K562 (cell line): ENCODE measurements around the gene B3GALT4. TPM values are rescaled to one million over a fixed set of nuclear protein-coding genes. Genes with fewer than 3 reads are reported as not detected.

Experiments
- ERF ChIP-seq: fragments of 450-650 bp; formaldehyde crosslinking; IDR thresholded peaks from 2 replicates; pipeline ENCODE4 v1.4.0; 2020; ENCODE audit warnings: mild to moderate bottlenecking, mixed read lengths
- ETV6 ChIP-seq, 3 experiments: fragments of 150-350 bp in 1 of 3; sonication (generic) in 1 of 3; formaldehyde crosslinking in 1 of 3; IDR thresholded peaks; 2 replicates each; pipeline versions ENCODE4 v1.6.1 to v1.8.0; 2014 to 2022; ENCODE audit warnings: borderline replicate concordance in 2 of 3, low read depth in 2 of 3, antibody characterized with exemption in 1 of 3, low read length in 1 of 3, mild to moderate bottlenecking in 1 of 3, missing genetic modification reagents in 1 of 3
- FOXK1 ChIP-seq: sonication (generic); formaldehyde crosslinking; IDR thresholded peaks from 2 replicates; pipeline ENCODE4 v1.8.0; 2022; ENCODE audit warnings: missing genetic modification reagents, mild to moderate bottlenecking, borderline replicate concordance
- HCFC1 ChIP-seq: IDR thresholded peaks from 2 replicates; pipeline ENCODE4 v1.6.1; 2012; ENCODE audit warnings: low read depth, low read length, improper control_type of control experiment
- MAZ ChIP-seq, 2 experiments: fragments of 450-650 bp in 1 of 2; sonication (generic) in 1 of 2; formaldehyde crosslinking; IDR thresholded peaks in 1 of 2; conservative IDR thresholded peaks in 1 of 2; 2 replicates each; pipeline versions ENCODE4 v1.4.0 to v1.5.0; 2020; ENCODE audit warnings: mild to moderate bottlenecking in 1 of 2, missing genetic modification reagents in 1 of 2
- MEF2A ChIP-seq: IDR thresholded peaks from 2 replicates; pipeline ENCODE4 v1.6.1; 2011; ENCODE audit warnings: low read depth, mild to moderate bottlenecking, low read length, moderate library complexity; ENCODE audit not compliant: control insufficient read depth
- POLR3A ChIP-seq: IDR thresholded peaks from 2 replicates; pipeline ENCODE4 v1.6.1; 2011; ENCODE audit warnings: borderline replicate concordance, mild to moderate bottlenecking, moderate library complexity; ENCODE audit not compliant: insufficient read length, insufficient read depth; ENCODE audit errors: extremely low read depth
- POU5F1 ChIP-seq: fragments of 150-350 bp; IDR thresholded peaks from 2 replicates; pipeline ENCODE4 v1.6.1; 2014; ENCODE audit warnings: borderline replicate concordance, low read length, low read depth, mild to moderate bottlenecking; ENCODE audit not compliant: partially characterized antibody
- PYGO2 ChIP-seq: fragments of 450-650 bp; IDR thresholded peaks from 2 replicates; pipeline ENCODE4 v1.6.1; 2016; ENCODE audit warnings: mild to moderate bottlenecking, missing genetic modification characterization, moderate library complexity, missing compliant biosample characterization
- RNF2 ChIP-seq: sonication (generic); IDR thresholded peaks from 2 replicates; pipeline ENCODE4 v1.6.1; 2016
- SIN3A ChIP-seq, 2 experiments: fragments of 150-350 bp in 1 of 2; IDR thresholded peaks; 2 replicates each; pipeline ENCODE4 v1.6.1; 2011 to 2016; ENCODE audit warnings: borderline replicate concordance in 2 of 2, low read depth in 2 of 2, low read length in 2 of 2, mild to moderate bottlenecking in 2 of 2, moderate library complexity in 2 of 2; ENCODE audit not compliant: control insufficient read depth in 1 of 2
- SNRNP70 ChIP-seq: fragments of 200-400 bp; formaldehyde crosslinking; optimal IDR thresholded peaks from 2 replicates; pipeline ENCODE3; 2017; ENCODE audit warnings: low read depth, low read length
- TCF7L2 ChIP-seq: fragments of 150-350 bp; IDR thresholded peaks from 2 replicates; pipeline ENCODE4 v1.6.1; 2016; ENCODE audit warnings: low read depth, mild to moderate bottlenecking, low read length, moderate library complexity
- TGIF2 ChIP-seq: sonication (generic); formaldehyde crosslinking; IDR thresholded peaks from 2 replicates; pipeline ENCODE4 v1.8.1; 2022; ENCODE audit warnings: mild to moderate bottlenecking, missing genetic modification reagents, moderate library complexity
- YBX1 ChIP-seq: fragments of 450-650 bp; IDR thresholded peaks from 2 replicates; pipeline ENCODE4 v1.7.1; 2016; ENCODE audit warnings: mild to moderate bottlenecking
- ZKSCAN1 ChIP-seq: fragments of 150-350 bp; IDR thresholded peaks from 2 replicates; pipeline ENCODE4 v1.6.1; 2016; ENCODE audit warnings: low read depth, low read length
- ZNF316 ChIP-seq: fragments of 450-650 bp; IDR thresholded peaks from 2 replicates; pipeline ENCODE4 v1.6.1; 2016
- ZNF778 ChIP-seq: fragments of 450-650 bp; formaldehyde crosslinking; IDR thresholded peaks from 2 replicates; pipeline ENCODE4 v1.4.0; 2020; ENCODE audit warnings: mild to moderate bottlenecking, moderate library complexity
- polyA plus RNA-seq, 8 experiments: library from polyadenylated mRNA; depleted of rRNA in 4 of 8; stranded (reverse) in 5 of 8; unstranded in 3 of 8; fragments of >200 nt; fragmentation: Nextera tagmentation in 2 of 8; fragmentation: Illumina TruSeq in 1 of 8; extraction: Ambion mirVana in 2 of 8; extraction: Trizol in 1 of 8; gene quantifications; 2 replicates each; pipeline versions ENCODE4 v1.2.1 to v1.2.3, GENCODE V29; 2011 to 2014; ENCODE audit warnings: inconsistent platforms in 1 of 8, missing spikeins in 1 of 8
- total RNA-seq, 7 experiments: library from RNA; depleted of rRNA in 6 of 7; stranded (reverse); fragments of >200 nt in 6 of 7; fragmentation: Illumina TruSeq in 2 of 7; extraction: Trizol in 2 of 7; gene quantifications; 2 replicates each; pipeline versions ENCODE4 v1.2.1 to v1.2.3, GENCODE V29; 2011 to 2021; ENCODE audit warnings: low replicate concordance in 1 of 7
- TF ChIP-seq, protein P1 (sequence below): fragments of 450-650 bp; IDR thresholded peaks from 2 replicates; pipeline ENCODE4 v1.7.1; 2018; ENCODE audit warnings: mild to moderate bottlenecking, low read depth; ENCODE audit not compliant: partially characterized antibody
- TF ChIP-seq, protein P2 (sequence below): sonication (generic); formaldehyde crosslinking; IDR thresholded peaks from 2 replicates; pipeline ENCODE4 v1.8.0; 2022; ENCODE audit warnings: mild to moderate bottlenecking, missing genetic modification reagents

B3GALT4 gene
- total and polyA plus RNA-seq, 9 of the 15 experiments (the other 6 are each of a cell fraction or from before 2014, with no cell fraction given): 0.11 to 1.3 (median 0.53) TPM; not detected in 1

DNA sequence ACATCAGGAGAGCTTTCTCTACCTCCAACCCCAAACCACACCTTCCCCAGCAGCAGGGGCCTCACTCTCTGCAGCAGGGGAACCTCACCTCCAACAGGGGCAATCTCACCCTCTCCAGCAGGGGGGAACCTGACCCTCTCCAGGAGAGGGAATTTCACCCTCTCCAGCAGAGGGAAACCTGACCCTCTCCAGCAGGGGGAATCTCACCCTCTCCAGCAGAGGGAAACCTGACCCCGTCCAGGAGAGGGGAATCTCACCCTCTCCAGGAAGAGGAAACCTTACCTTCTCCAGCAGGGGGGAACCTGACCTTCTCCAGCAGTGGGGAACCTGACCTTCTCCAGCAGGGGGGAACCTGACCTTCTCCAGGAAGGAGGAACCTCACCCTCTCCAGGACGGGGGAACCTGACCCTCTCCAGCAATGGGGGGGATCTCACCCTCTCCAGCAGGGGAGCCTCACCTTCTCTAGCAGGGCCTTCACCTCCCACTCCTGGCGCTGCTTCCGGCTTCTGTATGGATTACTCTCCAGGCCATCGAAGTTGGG lies 3.1 kb downstream of the B3GALT4 start (continued):
- TF ChIP-seq MAZ (CRISPR knock-in tag; conservative IDR thresholded peaks at IDR 0.05 in 1 of 2, IDR thresholded peaks at IDR 0.05 in 1 of 2) (peak; percentile 64 to 94; a peak in 3 of 4 replicates), POLR3A (no peak), RNF2 (0 out of 2 replicates have a peak, but pooled peaks have one; percentile 48), SIN3A (IDR thresholded peaks at IDR 0.05; ENCODE audit: borderline replicate concordance in 2 of 2, control insufficient read depth in 1 of 2, low read depth in 2 of 2, low read length in 2 of 2) (peak in 1 of 2 experiments; percentile 66; a peak in 1 of 4 replicates), TCF7L2 (peak; percentile 44; the same call in 1 of the 2 replicates), ZNF778 (CRISPR knock-in tag) (no peak), MEF2A (peak; percentile 43; the same call in 1 of the 2 replicates), PYGO2 (tag) (no peak), HCFC1 (peak; percentile 57), ETV6 (IDR thresholded peaks at IDR 0.05; ENCODE audit: borderline replicate concordance in 1 of 2, low read depth in 2 of 2, low read length in 1 of 2) (no peak), ETV6 (CRISPR knock-in tag; IDR thresholded peaks at IDR 0.05; ENCODE audit: borderline replicate concordance) (no peak), FOXK1 (CRISPR knock-in tag) (peak; percentile 71; the same call in 1 of the 2 replicates), ZKSCAN1 (peak; percentile 63; the same call in 1 of the 2 replicates), ZNF316 (no peak), TGIF2 (CRISPR knock-in tag) (no peak), POU5F1 (no peak), ERF (CRISPR knock-in tag) (no peak), YBX1 (no peak), SNRNP70 (no peak)
- TF ChIP-seq, protein P1, sequence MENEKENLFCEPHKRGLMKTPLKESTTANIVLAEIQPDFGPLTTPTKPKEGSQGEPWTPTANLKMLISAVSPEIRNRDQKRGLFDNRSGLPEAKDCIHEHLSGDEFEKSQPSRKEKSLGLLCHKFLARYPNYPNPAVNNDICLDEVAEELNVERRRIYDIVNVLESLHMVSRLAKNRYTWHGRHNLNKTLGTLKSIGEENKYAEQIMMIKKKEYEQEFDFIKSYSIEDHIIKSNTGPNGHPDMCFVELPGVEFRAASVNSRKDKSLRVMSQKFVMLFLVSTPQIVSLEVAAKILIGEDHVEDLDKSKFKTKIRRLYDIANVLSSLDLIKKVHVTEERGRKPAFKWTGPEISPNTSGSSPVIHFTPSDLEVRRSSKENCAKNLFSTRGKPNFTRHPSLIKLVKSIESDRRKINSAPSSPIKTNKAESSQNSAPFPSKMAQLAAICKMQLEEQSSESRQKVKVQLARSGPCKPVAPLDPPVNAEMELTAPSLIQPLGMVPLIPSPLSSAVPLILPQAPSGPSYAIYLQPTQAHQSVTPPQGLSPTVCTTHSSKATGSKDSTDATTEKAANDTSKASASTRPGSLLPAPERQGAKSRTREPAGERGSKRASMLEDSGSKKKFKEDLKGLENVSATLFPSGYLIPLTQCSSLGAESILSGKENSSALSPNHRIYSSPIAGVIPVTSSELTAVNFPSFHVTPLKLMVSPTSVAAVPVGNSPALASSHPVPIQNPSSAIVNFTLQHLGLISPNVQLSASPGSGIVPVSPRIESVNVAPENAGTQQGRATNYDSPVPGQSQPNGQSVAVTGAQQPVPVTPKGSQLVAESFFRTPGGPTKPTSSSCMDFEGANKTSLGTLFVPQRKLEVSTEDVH: peak; percentile 60
- TF ChIP-seq, protein P2, sequence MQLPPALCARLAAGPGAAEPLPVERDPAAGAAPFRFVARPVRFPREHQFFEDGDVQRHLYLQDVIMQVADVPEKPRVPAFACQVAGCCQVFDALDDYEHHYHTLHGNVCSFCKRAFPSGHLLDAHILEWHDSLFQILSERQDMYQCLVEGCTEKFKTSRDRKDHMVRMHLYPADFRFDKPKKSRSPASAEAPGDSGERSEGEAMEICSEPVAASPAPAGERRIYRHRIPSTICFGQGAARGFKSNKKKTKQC (CRISPR knock-in tag): no peak
